Gastrocnemius medialis (tissue), 4 donors: ENCODE data around the gene DLG1. TPM values are rescaled to one million over a fixed set of nuclear protein-coding genes. Genes with fewer than 3 reads are reported as not detected.
A peak's percentile ranks its signal among the peaks of the same experiment; 100 is the strongest.

Experiments used
- ATAC-seq, 2 donors: fragments of 150-250 bp; one replicate each; pipeline ENCODE4 v1.9.1; 2016
- DNase-seq, 2 donors: peaks; one replicate each; pipeline ENCODE4 v3.0.0-alpha.2; 2019
- H3K27ac ChIP-seq, 4 donors: fragments of 200-600 bp; sonication (generic); 1 replicate in 1 of 4; 2 replicates in 3 of 4; pipeline ENCODE4 v1.5.1; 2016 to 2018; ENCODE audit warnings: mild to moderate bottlenecking in 2 of 4, moderate library complexity in 1 of 4
- H3K27me3 ChIP-seq, 3 donors: fragments of 200-600 bp; sonication (generic) in 2 of 3; 1 replicate in 1 of 3; 2 replicates in 2 of 3; pipeline versions ENCODE4 v1.5.1 to v1.6.0; 2016 to 2019; ENCODE audit warnings: mild to moderate bottlenecking in 1 of 3, moderate library complexity in 1 of 3
- H3K36me3 ChIP-seq, 2 donors: fragments of 200-600 bp; sonication (generic) in 1 of 2; one replicate each; pipeline ENCODE4 v1.5.1; 2017 to 2018
- H3K4me1 ChIP-seq, 2 donors: fragments of 200-600 bp; sonication (generic) in 1 of 2; one replicate each; pipeline ENCODE4 v1.5.1; 2016 to 2017; ENCODE audit warnings: mild to moderate bottlenecking in 2 of 2
- H3K4me3 ChIP-seq, 4 donors: fragments of 200-600 bp; sonication (generic) in 3 of 4; 1 replicate in 1 of 4; 2 replicates in 3 of 4; pipeline ENCODE4 v1.5.1; 2016 to 2019; ENCODE audit warnings: mild to moderate bottlenecking in 2 of 4
- H3K9me3 ChIP-seq, 3 donors: fragments of 200-600 bp; sonication (generic) in 2 of 3; 1 replicate in 1 of 3; 2 replicates in 2 of 3; pipeline ENCODE4 v1.5.1; 2016 to 2019
- POLR2A ChIP-seq, 2 donors: fragments of 450-650 bp; IDR thresholded peaks; one replicate each; pipeline ENCODE4 v1.6.1; 2017; ENCODE audit warnings: antibody characterized with exemption in 2 of 2, mild to moderate bottlenecking in 2 of 2, moderate library complexity in 2 of 2
- in situ Hi-C, 4 donors: fragments of 200-750 bp; cut with MboI; loops; one replicate each; pipeline versions ENCODE4 v1.15.0 to v1.8.0; 2017; ENCODE audit warnings: low sequenced_read_pairs in 4 of 4
- intact Hi-C: fragments of 100-400 bp; cut with DNase I; formaldehyde crosslinking; loops from one replicate; pipeline ENCODE4 v1.15.1; 2023; ENCODE audit warnings: low total_unique reads
- total RNA-seq, 4 donors: library from RNA; depleted of rRNA; stranded (reverse); fragments of >200 nt; gene quantifications; one replicate each; pipeline versions ENCODE4 v1.1.0 to v1.2.3, GENCODE V29; 2016
- TF ChIP-seq, protein P1 (sequence below), 5 experiments: fragments of 450-650 bp in 3 of 5; fragments of 200-600 bp in 2 of 5; sonication (generic) in 2 of 5; IDR thresholded peaks in 4 of 5; conservative IDR thresholded peaks in 1 of 5; 1 replicate in 4 of 5; 2 replicates in 1 of 5; pipeline ENCODE4 v1.5.1; 2016 to 2019; ENCODE audit warnings: antibody characterized with exemption in 5 of 5, mild to moderate bottlenecking in 3 of 5, moderate library complexity in 3 of 5

DLG1 gene
- total RNA-seq, 4 donors from 2014 or later, result 41.4 to 112 (median 61.1) TPM

DNA sequence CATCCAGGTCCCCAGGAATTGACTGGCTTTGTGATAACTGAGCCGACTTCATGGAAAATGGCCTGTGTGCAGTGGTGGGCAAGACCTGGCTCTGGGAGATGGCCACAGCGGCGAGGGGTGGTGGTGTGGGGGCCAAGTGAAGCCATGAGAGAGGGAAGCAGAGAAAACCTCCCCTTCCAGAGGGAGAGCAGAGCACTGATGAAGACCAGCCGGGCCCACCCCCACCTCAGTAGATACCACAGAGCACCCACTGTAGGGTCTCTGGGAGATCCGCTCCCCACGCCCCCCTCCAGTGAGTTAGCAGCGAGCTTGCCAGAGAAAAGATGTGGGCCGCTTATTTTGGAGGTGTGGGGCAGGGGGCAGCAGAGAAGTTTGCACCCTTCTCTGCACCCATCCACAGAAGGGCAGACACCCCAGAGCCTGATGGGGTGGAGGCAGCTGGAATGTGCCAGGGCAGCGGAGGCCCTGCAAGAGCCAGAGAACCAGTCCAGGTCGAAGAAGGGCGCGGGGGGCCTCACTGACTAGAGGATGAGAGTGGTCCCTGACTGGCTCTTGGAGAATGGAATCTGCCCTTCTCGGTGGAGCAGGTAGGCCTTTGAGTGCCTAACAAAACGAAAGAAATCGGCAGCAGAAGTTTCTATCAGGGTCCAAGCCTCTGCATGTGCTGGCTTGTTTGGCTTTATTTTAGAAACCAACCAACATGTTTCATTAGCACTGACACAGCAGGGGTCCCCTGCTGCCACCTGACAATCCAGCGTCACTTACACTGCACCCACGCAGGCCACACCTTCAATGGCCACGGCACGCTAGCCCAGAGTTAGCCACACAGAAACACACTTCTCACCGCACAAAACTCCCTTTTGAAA lies 297.1 kb downstream of the DLG1 start:
- no peaks in the 10 kb centered on the region for H3K27me3 ChIP-seq
- intact Hi-C loops, result no loop called here
- TF ChIP-seq POLR2A (IDR thresholded peaks at IDR 0.05), result no peak
- TF ChIP-seq, protein P1, sequence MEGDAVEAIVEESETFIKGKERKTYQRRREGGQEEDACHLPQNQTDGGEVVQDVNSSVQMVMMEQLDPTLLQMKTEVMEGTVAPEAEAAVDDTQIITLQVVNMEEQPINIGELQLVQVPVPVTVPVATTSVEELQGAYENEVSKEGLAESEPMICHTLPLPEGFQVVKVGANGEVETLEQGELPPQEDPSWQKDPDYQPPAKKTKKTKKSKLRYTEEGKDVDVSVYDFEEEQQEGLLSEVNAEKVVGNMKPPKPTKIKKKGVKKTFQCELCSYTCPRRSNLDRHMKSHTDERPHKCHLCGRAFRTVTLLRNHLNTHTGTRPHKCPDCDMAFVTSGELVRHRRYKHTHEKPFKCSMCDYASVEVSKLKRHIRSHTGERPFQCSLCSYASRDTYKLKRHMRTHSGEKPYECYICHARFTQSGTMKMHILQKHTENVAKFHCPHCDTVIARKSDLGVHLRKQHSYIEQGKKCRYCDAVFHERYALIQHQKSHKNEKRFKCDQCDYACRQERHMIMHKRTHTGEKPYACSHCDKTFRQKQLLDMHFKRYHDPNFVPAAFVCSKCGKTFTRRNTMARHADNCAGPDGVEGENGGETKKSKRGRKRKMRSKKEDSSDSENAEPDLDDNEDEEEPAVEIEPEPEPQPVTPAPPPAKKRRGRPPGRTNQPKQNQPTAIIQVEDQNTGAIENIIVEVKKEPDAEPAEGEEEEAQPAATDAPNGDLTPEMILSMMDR (IDR thresholded peaks at IDR 0.05 in 4 of 5, conservative IDR thresholded peaks at IDR 0.05 in 1 of 5), result no peak
- H3K4me3 ChIP-seq, result no peak overlapping the region
- no peaks in the 10 kb centered on the region for H3K36me3 ChIP-seq
- no peak for ATAC-seq
- no peak for DNase-seq
- no peak overlapping the region for H3K27ac ChIP-seq
- H3K9me3 ChIP-seq, result no peaks in the 10 kb centered on the region
- in situ Hi-C loops, result loop anchor here in 3 of 4 donors (25.0 kb wide), 2 partner anchors 186 to 511 kb away; no protein-coding TSS in a partner anchor
- H3K4me1 ChIP-seq, result peaks cover 15 to 21% of the 10 kb centered on the region in 2 donors

- in situ Hi-C loops, result loop anchor here in 3 of 4 donors (25.0 kb wide), 2 partner anchors 187 to 512 kb away; no protein-coding TSS in a partner anchor
- Histone ChIP-seq H3K9me3 (no peaks in the 10 kb centered on the region), H3K27me3 (no peaks in the 10 kb centered on the region), H3K4me1 (peaks cover 22 to 27% of the 10 kb centered on the region in 2 donors), H3K27ac (no peak overlapping the region), H3K4me3 (no peak overlapping the region), H3K36me3 (no peaks in the 10 kb centered on the region)
- ATAC-seq, result no peak
- no peak for DNase-seq
- intact Hi-C loops, result no loop called here
- TF ChIP-seq, protein P1 (IDR thresholded peaks at IDR 0.05 in 4 of 5, conservative IDR thresholded peaks at IDR 0.05 in 1 of 5), result no peak
- TF ChIP-seq POLR2A (IDR thresholded peaks at IDR 0.05), result no peak
Measured at GRCh38 chr3:197000211-197000610, 298.2 kb downstream of the DLG1 start.

DNA sequence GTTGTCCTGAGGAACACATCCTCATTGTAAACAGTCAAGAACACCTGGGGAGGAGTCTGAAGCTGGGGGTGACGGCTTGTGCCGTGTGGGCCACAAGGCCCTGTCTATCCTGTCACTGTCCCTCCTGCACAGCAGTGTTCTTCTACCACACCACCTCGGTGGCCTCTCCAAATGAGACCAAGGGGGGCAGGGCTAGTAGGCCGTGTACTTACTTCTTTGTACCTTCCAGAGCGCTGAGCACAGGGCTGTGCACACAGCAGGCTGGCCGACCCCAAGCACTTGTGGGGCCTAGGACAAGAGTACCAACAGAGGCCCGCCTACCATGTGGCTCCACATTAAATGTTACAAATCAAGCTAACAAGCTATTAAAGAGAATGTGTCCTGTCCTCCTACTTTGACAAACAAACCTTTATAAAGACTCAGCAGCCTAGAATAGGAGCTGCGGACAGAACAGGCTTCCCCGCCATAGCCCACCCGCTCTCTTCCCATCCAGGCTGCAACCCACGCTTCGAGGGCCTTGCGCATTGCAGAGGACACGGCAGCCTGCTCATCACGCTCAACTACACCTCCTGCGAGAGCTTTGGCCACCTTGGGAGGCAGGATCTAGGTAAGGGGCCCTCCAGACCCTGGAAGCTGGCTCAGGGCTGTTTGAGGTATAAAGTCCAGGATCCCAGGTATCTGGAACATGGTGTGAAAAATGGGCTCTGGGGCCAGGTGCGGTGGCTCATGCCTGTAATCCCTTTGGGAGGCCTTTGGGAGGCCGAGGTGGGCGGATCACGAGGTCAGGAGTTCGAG lies 299.2 kb downstream of the DLG1 start:
- in situ Hi-C loops (loop anchor here in 2 of 4 donors (25.0 kb wide), 2 partner anchors 188 to 513 kb away; no protein-coding TSS in a partner anchor), intact Hi-C loops (no loop called here)
- ATAC-seq, result no peak
- H3K4me3 ChIP-seq, result no peak overlapping the region
- no peak for DNase-seq
- no peaks in the 10 kb centered on the region for H3K9me3 ChIP-seq
- H3K4me1 ChIP-seq, result peaks cover 22 to 27% of the 10 kb centered on the region in 2 donors
- no peak overlapping the region for H3K27ac ChIP-seq
- no peaks in the 10 kb centered on the region for H3K36me3 ChIP-seq
- no peaks in the 10 kb centered on the region for H3K27me3 ChIP-seq
- TF ChIP-seq, protein P1 (IDR thresholded peaks at IDR 0.05 in 4 of 5, conservative IDR thresholded peaks at IDR 0.05 in 1 of 5), result no peak
- TF ChIP-seq POLR2A (IDR thresholded peaks at IDR 0.05), result no peak

- in situ Hi-C loops, result loop anchor here in 2 of 4 donors (25.0 kb wide), 2 partner anchors 190 to 515 kb away; no protein-coding TSS in a partner anchor
- Histone ChIP-seq H3K27ac (peak overlapping the region; percentile 70 to 78 (median 72)), H3K4me1 (peaks cover 19% of the 10 kb centered on the region in 2 donors), H3K27me3 (no peaks in the 10 kb centered on the region), H3K9me3 (no peaks in the 10 kb centered on the region), H3K4me3 (no peak overlapping the region), H3K36me3 (no peaks in the 10 kb centered on the region)
- intact Hi-C loops, result no loop called here
- DNase-seq, result no peak
- no peak for TF ChIP-seq POLR2A (IDR thresholded peaks at IDR 0.05)
- TF ChIP-seq, protein P1 (IDR thresholded peaks at IDR 0.05 in 4 of 5, conservative IDR thresholded peaks at IDR 0.05 in 1 of 5), result no peak
- ATAC-seq, result no peak
Measured at GRCh38 chr3:196997311-196997710, 301.1 kb downstream of the DLG1 start.
